ENCODE data around the gene NHLRC2.
"Not testable (repeated sequence)": the region's sequence is repeated elsewhere in the genome, so short reads cannot be mapped to it uniquely, and the experiment has no call there.

The NHLRC2 gene, protein sequence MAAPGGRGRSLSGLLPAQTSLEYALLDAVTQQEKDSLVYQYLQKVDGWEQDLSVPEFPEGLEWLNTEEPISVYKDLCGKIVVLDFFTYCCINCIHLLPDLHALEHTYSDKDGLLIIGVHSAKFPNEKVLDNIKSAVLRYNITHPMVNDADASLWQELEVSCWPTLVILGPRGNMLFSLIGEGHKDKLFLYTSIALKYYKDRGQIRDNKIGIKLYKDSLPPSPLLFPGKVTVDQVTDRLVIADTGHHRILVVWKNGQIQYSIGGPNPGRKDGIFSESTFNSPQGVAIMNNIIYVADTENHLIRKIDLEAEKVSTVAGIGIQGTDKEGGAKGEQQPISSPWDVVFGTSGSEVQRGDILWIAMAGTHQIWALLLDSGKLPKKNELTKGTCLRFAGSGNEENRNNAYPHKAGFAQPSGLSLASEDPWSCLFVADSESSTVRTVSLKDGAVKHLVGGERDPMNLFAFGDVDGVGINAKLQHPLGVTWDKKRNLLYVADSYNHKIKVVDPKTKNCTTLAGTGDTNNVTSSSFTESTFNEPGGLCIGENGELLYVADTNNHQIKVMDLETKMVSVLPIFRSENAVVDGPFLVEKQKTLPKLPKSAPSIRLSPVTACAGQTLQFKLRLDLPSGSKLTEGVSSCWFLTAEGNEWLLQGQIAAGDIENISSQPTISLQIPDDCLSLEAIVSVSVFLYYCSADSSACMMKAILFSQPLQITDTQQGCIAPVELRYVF

DNA sequence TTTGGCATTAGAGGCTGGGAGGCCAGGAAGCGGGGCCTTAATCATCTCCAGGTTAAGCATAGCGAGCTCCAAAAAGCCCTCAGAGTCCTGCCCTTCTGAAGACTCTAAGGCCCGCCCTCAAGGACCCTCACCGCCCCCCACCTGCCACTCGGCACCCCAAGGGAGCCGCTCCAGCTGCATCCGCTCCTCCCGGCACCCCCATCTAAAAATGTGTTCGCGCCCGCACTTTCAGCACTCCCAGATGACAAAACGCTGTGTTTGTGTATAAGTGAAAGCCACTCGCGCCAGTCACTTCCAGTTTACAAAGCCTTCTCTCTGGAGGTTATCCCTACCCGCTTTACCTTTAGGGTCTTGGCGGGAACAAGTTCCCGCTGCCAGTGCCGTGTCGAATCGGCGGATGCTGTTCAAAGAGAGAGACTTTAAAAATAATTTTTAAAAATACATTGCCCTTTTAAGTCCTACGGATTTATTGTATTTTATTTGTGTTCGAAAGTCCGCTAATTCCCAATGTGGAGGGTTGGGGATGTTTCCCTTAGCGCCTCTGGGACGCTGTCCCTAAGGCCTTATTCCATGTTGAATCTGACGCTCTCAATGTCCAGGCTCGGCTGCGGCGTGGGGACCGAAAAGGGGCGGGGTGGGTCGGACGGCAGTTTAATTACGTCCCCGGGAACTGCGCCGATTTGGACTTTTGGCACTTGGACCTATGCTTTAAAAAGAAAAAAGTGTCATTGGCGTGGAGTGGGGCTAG, at the start of gene NHLRC2, which contains the start of gene DCLRE1A:
NHLRC2 (plus strand) TSS at position 649 of the 748 bp plus-strand sequence. CDS start 212 bp downstream, outside the sequence.
DCLRE1A (minus strand) TSS at position 70 of the 748 bp plus-strand sequence. CDS start 900 bp downstream, outside the sequence.
- peak; percentile 76 for DNase-seq (ENCODE audit: low spot score)

DNA sequence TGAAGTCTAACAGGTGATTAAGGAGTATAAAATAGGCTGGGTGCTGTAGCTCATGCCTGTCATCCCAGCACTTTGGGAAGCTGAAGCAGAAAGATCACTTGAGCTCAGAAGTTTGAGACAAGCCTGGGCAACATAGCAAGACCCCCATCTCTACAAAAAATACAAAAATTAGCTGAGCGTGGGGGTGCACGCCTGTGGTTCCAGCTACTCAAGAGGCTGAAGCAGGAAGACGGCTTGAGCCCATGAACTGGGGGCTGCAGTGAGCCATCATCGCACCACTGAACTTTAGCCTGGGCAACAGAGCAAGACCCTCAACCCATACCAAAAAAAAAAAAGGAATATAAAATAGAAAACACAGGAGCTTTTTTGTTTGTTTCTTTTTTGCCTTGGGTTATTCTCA, 48.0 kb upstream of the NHLRC2 start:
- DNase-seq (ENCODE audit: low spot score), result no peak

DNA sequence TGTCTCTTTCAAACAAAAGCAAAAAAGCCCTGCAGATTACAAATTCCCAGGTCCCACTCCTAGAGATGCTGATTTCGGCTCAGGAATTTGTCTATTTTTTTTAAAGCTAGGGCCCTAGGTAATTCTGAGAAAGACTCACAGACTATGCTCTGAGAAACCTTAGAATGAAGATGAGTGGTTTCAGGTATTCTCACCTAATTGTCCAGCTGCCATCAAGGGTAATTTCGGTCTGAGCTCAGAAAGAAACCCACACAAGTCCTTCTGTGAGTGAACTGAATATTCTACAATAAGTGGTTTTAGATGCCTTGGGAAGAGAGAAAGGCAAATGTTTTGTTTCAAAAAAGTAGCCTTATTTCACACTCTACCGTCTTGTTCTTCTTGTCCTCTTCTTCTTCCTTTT, 46.3 kb upstream of the NHLRC2 start:
- DNase-seq (ENCODE audit: low spot score), result no peak

DNA sequence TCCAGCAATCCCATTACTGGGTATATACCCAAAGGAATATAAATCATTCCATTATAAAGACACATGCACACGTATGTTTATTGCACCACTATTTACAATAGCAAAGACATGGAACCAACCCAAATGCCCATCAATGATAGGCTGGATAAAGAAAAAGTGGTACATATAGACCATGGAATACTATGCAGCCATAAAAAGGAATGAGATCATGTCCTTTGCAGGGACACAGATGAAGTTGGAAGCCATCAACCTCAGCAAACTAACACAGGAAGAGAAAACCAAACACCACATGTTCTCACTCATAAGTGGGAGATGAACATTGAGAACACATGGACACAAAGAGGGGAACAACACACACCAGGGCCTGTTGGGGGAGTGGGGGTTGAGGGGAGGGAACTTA, 39.8 kb upstream of the NHLRC2 start:
- not testable (repeated sequence) for DNase-seq (ENCODE audit: low spot score)

DNA sequence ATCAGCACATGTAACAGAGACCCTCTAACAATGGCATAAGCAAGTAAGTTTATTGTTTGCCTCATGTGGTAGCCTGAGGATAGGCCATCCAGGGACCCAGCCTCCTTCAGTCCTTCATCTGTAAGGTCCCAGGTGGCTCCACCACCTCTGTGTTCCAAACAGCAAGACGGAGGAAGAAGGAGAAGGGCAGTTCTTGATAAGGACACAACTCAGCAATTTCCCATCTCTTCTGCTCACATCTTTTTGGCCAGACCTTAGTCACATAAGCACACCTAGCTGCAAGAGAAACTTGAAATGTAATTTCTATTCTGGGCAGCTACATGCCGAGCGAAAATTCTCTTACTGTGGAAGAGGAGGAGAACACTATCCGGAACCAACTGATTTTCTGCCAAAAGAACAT, 34.5 kb upstream of the NHLRC2 start:
- DNase-seq (ENCODE audit: low spot score), result no peak

DNA sequence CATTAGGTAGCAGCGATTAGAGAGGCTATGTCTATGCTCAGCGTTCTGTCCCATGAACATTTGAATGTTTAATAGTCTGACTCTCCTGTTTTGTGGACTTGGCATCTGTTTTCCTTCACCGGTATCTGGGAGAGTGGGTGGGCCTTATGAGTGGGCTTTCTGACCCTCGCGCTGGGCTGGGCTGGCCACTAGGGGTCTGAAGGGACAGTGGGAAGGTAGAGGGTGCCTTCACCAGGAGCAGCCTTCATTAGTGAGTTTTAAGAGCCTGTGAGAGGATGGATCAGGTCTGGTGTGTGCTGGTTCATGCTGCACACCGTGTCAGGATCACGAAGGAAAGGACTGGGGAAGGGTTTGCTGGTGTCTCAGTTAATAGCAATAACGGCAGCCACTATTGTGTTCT, 34.0 kb upstream of the NHLRC2 start:
- no peak for DNase-seq (ENCODE audit: low spot score)

DNA sequence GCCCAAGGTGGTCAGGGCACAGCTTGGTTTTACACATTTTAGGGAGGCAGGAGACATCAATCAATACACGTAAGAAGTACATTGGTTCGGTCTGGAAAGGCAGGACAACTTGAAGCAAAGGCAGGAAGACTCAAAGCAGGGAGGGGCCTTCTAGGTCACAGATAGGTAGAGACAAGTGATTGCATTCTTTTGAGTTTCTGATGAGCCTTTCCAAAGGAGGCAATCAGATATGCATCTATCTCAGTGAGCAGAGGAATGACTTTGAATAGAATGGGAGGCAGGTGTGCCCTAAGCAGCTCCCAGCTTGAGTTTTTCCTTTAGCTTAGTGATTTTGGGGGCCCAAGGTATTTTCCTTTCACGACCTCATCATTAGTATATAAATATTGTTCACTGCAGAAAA, 33.2 kb upstream of the NHLRC2 start:
- not testable (repeated sequence) for DNase-seq (ENCODE audit: low spot score)

DNA sequence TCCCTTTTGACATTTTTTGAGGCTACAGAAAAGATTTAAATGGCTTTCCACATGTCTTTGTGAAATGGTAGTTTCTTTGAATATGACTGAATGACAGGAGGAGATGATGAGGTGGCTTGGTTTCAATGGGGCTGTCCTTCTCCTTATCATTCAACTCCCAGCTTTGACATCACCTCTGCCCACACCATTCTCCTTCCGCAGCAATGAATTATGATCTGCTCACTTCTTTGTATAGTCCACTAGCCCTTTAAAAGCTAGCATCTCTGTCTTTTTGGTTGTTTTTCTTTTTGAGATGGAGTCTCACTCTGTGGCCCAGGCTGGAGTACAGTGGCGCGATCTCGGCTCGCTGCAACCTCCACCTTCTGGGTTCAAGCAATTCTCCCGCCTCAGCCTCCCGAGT, 32.3 kb upstream of the NHLRC2 start:
- no peak for DNase-seq (ENCODE audit: low spot score)

DNA sequence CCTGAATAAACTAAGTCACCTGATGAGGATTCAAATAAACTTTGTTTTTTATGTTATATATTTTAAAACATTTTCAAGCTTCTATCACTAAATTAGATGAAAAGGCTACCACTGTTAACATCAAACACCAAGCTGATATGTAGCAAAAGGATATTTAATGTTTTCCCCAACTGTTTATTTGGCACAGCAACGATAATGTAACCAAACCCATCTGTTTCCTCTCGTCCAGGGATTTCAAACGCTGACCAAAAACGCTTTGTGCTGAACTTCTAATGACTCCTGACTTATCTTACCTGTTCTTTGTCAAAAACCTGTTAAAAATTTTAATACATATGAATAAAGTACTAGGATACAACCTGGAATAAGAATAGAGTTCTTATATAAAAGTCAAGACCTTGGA, 31.1 kb upstream of the NHLRC2 start:
- DNase-seq (ENCODE audit: low spot score), result no peak

DNA sequence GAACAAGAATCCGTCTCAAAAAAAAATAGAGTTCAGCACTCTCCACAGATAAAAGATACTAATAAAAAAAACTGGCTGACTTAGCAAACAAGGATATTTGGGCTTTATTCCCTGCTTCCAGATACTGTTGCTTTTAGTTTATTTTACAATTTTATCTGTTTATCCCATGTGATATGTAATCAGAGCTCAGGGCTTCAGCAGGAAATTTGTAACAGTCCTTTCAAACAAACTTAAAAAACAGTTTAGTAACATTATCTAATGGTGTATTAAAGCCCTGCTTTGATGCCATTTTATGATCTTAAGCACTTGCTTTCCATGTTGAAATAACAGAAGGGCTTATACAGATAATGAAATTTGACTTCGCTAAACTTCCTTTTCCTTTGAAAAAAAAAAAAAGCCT, 28.7 kb upstream of the NHLRC2 start:
- DNase-seq (ENCODE audit: low spot score), result no peak

DNA sequence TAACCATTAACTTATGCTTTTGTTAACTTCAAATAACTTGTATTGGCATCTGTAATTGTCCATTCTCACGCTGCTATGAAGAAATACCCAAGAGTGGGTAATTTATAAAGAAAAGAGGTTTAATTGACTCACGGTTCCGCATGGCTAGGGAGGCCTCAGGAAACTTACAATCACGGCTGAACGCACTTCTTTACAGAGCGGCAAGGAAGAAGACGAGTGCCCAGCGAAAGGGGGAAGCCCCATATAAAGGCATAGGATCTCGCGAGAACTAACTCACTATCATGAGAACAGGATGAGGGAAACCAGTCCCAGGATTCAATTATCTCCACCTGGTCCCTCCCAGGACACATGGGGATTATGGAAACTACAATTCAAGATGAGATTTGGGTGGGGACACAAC, 25.9 kb upstream of the NHLRC2 start:
- not testable (repeated sequence) for DNase-seq (ENCODE audit: low spot score)

DNA sequence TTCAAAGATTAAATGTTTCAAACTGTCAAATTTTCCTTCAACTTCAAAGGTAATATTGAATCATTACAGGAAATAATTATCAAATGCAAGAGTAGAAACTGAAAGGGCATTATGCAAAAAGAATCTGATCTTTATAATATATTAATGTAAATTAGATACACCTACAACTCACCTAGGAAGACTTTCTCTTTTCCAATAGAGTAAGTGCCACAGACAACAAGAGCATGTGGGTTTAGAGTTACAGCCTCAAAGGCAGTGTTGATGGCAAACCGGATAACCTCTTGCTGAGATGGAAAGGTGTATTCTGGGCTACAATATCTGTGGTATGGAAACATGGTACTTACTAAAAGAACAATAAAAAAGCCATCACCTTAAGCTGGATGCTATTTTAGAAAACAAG, 12.3 kb upstream of the NHLRC2 start:
- DNase-seq (ENCODE audit: low spot score), result no peak

DNA sequence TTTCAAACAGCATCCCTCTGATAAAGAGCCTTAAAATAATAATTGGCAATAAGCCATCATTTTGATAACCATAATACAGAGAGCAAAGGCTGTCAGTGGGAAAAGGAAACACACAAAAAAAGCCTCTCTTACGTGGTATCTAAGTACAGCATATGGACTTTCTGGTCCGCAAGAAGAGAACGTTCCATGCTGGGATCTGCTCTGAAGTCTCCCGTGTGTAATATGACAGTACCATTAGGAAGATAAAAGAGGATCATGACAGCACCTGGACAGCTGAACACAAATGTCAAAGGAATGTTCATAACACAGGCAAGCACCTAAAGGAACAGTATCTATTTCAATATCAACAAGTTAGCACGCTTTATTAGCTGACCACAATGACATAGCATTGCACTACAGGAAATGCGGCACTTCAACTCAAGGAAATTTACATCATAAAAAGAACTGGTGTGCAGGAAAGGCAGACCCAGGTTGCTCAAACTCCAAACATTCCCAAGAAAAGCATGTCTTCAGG, 10.4 kb upstream of the NHLRC2 start:
- no peak for DNase-seq (ENCODE audit: low spot score)

DNA sequence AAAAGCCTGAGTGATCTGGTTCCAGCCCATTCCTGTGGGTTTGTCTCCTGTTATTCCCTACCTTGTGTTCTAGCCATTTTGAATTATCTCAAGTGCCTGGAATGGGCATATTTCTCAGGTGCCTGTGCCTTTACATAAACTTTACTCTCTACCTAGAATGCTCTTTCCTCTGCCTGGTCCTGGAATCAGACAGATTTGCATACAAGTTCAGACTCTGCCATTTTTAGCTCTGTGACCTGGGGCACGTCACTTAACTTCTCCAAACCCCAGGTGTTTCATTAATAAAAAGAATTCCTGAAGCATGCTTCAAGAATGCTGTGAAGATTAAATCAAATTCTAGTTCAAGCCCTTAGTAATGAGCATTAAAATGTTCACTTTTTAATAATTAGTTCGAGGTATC, 8.4 kb upstream of the NHLRC2 start:
- DNase-seq (ENCODE audit: low spot score), result no peak

DNA sequence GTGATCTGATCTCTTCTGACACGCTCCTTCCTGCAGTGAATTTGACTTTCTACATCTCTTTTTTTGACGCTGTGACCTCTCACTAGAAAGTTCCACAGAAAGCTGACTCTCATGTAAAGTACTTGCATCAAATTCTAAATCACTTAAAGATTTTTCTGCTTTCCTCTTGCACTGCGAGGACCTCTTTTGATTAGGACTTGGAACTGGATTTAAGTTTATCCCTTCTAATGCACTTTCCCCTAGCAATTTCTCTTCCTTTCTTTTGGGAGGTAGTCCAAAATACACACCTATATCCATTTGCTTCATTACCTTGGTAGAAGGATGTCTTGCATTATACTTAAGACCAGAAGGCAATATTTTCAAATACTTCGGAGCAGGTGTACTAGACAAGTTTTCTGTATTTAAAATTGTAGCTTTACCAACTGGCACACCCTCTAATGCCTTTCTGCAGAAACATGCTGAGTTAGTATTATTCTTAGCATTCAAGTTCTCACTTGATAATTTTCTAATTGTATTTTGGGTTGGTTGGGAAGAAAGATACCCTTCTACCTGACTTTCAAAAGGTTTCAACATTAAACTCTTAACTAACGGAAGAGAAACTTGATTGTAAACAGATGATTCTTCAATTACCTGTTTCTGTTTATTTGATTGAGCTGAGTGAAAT, 5.2 kb upstream of the NHLRC2 start:
- DNase-seq (ENCODE audit: low spot score), result no peak

DNA sequence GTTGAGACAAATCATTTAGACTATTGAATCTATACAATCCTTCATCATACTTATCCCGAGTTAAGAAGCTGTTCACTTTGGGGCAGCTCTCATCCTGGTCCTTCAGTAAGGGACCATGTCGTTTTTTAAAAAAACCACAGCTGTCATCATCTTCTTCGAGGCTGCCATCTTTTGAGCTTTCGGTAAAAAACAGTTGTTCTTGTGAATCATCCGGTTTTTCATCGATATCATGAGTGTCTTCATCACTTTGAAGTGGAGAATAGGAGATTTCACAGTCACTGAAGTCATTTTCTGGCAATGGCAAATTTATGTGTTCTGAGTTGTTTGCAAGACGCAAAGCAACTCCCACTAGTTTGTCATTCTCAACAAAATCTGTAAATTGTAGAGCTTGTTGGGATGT, 4.5 kb upstream of the NHLRC2 start:
- no peak for DNase-seq (ENCODE audit: low spot score)

DNA sequence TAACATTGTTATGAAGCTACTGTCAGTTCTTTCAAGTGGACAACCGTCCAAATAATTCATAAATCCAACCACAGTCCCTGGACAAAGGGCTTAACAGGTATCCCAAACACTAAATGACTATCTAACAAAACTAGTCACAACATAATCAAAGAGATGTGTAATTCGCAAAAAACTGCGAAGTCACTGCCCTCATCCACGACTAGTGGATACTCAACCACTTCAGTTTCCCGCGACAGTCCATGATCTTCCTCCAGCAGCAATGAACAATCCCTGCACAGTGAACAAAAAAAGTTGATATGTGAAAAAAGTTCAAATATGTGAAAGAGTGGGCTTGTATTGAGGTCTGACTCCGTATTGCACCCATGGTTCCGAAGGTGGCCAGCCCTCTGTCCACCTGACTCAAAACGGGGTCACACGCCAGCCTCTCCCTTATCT, 866 bp upstream of the NHLRC2 start:
- DNase-seq (ENCODE audit: low spot score), result no peak

DNA sequence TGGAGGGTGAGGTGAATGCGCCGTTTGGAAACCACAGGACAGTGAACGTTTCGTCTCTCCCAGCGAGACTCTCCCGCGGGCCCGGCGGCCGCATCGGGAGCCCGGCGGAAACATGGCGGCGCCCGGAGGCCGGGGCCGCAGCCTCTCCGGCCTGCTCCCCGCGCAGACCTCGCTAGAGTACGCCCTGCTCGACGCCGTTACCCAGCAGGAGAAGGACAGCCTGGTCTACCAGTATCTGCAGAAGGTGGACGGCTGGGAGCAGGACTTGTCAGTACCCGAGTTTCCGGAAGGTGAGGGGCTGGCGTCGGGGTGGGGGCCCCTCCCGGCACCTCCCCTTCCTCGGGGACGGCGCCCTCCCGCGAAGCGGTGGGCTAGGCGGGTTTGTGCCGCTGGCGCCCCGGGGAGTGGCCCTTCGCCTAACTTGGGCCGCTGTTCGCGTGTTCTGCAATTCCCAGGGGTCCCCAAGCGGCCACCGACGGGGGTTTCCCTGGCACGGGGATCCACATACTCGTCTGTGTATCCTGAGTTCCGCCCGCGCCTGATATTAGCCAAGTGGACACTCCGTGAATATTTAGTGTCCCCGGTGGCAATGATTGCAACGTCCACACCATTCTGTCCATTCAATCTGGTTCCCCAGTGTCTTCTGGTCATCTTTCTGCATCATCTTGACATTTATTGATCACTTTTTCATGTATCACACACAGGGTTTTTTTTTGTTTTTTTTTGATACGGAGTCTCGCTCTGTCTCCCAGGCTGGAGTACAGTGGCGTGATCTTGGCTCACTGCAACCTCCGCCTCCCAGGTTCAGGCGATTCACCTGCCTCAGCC, 514 bp downstream of the NHLRC2 start:
- DNase-seq (ENCODE audit: low spot score), result peak; percentile 81

DNA sequence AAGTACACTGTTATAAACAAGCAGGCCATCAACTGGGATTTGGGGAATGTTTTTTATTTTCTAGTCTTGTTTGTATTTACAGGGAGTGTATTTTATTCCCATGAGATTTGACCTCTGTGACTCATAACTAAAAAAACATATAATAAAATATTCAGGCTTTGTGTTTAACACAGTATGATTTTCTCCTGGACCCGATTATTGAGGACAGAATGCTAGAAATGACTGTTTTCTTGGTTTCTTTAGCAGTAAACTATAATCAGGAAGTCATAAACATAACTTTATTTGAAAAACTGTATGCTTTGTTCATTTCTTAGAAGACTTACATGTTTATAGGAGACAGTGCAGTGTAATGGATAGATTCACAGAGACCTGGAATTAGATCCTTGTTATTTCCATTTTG, 2.1 kb downstream of the NHLRC2 start:
- DNase-seq (ENCODE audit: low spot score), result no peak

DNA sequence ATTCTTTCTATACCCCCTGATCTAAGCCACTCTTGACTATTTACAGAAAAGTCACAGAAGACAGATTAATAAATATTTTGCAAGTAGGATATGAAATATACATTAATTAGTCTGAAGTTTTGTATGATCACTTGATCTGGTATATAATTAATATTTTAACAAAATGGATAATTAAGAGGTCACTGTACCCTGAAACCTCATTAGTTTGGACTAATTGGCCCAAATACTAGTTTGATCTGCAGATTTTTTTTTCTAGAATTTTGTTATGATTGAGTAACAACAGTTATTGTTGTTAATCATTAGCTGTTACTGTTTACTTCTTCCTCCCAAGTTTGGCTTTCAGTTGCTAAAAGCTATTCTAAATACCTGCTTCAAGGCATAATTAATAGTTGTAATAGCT, 2.7 kb downstream of the NHLRC2 start:
- no peak for DNase-seq (ENCODE audit: low spot score)

DNA sequence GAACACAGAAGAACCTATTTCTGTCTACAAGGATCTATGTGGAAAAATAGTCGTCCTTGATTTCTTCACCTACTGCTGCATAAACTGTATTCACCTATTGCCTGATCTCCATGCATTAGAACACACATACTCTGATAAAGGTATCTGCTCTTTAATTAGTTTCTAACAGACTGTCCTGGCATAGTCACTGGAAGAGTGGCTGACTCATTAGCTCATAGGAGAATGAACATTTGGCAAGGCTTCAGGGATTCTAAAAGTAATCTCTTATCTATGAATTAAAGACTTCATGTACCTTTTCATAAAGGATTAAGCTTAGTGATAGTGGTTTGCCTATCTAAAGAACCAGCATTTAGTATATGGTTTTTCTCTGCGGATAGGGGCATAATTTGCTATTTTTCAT, 4.1 kb downstream of the NHLRC2 start:
- DNase-seq (ENCODE audit: low spot score), result peak; percentile 12
